NCI-H128 (cell line): ENCODE data around the gene EGFR.
A peak's percentile ranks its signal among the peaks of the same experiment; 100 is the strongest.

ENCODE experiments used
- DNase-seq: peaks from one replicate; lab custom pipeline; 2025; ENCODE audit not compliant: unreplicated experiment; lab: John Stamatoyannopoulos, UW

The EGFR gene

GRCh38 chr7:55099821-55100543, 81.2 kb downstream of the EGFR start:
- no peak for DNase-seq

DNA sequence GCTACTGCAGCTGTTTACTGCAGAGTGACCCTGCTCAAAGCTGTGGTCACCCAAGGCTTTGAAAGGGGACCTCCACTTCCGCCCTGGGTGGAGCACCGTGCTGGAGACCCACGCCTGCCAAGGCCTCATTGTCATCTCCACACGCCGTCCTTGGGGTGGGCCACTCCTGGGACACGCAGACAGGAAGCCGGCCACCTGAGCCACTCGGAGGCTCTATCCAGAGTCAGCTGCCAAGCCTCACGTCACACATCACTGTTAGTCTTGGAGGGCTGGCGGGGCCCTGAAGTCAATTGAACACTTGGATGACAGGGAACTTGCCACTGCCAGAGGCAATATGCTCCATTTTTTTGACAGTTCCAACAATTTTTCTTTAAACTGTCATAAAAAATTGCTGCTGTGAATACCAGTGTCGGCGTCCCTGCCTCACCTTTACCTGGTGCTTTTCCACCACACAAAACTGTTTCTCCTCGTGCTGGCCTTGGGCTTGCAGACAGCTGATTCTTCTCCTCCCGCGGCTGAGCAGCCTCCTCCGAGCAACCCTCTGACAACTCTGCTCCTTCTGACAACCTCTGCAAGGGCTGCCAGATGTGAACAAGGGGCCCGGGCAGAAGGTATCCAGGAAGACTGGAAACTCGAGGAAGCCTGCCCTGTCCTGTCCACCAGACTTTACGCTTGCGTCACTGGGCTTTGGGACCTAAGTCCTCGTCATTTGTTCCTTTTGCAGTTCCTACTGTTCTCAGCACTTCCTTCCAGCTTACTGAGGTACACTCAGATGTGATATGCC, 81.9 kb downstream of the EGFR start:
- DNase-seq = no peak

- no peak for DNase-seq
Measured at GRCh38 chr7:55101359-55101758, 82.5 kb downstream of the EGFR start.

DNA sequence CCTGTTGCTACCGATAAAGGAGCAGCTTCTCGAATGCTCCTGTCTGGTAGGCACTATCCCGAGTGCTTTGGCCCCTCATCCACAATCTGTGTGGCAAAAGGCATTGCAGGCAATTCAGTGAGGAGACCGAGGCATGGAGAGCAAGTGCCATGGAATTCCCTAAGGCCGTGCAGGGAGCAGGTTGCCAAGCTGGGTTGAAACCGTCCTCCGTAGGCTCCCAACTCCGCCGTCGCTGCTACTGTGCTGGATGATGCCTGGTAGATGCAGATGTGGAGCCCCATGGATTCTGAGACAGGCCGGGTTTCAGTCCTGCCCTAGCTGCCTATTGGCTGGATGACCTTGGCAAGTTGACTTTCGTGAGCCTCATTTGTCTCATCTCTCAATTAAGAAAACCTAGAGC, 85.3 kb downstream of the EGFR start:
- DNase-seq = no peak

GRCh38 chr7:55104712-55105433, 86.1 kb downstream of the EGFR start:
- no peak for DNase-seq

DNA sequence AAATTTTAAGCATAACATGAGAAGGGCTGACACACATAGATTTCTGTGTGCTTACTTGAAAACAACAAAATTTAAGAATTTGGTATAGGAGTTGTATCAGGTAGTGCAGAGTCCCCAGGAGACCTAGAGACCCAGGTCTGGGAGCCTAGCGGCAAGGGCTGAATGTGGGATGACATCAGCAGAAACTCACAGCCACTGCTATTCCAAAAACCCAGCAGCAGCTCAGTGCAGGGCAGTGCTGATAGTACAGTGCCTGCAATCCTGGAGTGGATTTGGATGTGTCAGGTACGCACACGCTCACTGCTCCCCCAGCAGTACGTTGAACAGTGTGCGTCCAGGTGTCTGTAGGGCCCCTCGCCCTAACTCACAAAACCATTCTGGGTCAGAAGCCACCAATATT, 87.1 kb downstream of the EGFR start:
- DNase-seq = no peak

- DNase-seq = no peak
Measured at GRCh38 chr7:55107946-55108345, 89.1 kb downstream of the EGFR start.

DNA sequence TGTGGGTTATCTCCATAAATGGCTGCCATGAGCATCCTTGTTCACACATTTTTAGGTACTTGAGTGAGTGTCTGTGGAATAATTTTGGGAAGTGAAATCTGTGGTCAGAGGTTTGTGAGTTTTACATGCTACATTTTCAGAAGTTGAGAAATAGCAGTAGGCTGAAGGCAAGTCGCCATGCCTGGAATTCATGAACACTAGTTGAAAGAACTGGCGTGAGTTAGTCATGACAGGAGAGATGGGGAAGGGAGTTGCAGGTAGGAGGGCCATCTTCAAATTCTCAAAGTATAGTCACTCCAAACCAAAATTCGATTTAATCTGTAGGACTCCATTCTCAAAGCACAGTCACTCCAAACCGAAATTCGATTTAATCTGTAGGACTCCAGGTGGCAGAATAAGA, 89.6 kb downstream of the EGFR start:
- DNase-seq = no peak

GRCh38 chr7:55108818-55109217, 90.0 kb downstream of the EGFR start:
- DNase-seq = no peak

- no peak for DNase-seq
Measured at GRCh38 chr7:55109404-55110167, 90.8 kb downstream of the EGFR start.

DNA sequence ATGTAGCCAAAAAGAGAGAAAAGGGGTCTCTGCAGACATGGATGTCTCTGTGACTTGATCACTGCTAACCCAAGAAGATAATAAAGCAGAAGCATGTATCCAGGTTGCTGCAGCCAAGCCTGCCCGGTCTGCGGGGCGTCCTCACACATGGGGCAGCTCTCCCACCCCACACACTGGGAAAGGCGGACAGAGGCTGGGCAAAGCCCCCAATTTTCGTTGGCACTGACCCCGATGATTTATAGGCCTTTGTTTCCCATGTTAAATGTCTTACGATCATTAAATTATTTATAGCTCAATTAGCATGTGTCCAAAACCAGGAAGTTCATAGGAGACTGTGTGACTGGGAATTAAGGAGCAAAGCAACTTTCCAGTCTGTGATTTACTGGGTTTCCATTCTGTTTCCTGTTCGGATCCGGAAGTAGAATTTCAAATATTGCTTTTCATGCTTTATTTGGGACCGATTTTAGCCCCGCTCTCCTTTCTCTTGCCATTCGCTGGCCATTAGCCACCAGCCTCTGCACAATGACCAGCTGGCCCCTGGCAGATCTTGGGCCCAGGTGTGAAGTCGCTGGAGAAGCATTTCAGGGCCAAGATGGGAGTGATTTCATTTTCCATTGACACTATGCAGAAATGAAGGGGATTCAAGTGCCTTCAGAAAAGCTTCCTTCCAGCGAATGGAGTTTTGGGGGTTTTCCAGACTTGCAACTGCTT, 91.6 kb downstream of the EGFR start:
- DNase-seq = no peak

- peak; percentile 75 for DNase-seq
Measured at GRCh38 chr7:55110993-55111361, 92.2 kb downstream of the EGFR start.

DNA sequence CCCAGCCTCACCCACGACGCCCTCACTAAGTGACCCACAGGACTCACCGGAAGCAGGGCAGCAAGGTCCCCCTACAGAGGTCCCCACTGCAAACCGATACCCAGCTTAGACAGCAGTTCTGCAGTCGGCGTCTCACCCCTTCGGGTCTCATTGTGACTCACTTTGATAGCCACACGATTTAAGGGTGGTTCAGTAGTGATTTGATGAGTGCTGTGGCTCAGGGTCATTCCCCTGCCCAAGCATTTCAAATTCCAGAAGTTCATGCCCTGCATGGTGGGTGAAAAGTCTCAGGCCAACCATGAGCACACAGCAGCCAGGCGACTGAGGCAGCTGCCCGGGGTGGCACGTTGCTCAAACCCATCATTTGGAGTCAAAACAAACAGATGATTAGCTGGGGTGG, 93.2 kb downstream of the EGFR start:
- DNase-seq = no peak

DNA sequence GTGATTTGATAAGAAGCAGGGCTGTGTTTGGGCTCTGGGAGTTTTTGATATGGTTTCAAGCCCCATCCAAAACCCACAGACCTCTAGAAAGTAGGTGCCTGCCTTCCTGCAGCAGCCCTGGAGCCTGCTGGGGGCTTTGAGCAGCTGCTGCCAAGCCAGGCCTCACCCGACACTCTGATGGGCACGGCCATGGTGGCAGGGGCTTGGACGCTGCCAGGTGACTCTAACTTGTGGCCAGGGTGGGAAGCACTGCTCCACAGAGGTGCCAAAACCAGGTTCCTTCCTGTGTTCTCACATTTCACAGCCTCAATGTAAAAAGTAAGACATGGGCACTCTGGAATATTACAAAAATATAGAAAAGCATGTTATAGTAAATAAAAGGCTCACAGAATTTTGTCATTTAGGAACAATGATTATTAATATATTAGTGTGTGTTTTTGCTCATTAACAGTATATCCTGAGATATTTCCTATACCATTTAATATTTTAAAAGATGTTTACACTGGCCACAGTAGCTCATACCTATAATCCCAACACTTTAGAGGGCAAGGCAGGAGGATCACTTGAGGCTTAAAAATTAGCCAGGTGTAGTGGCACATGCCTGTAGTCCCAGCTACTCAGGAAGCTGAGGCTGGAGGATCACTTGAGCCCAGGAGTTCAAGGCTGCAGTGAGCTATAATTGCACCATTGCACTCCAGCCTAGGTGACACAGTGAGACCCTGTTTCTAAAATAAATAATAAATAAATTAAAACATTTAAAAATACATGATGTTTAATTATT, 95.1 kb downstream of the EGFR start:
- DNase-seq = no peak

DNA sequence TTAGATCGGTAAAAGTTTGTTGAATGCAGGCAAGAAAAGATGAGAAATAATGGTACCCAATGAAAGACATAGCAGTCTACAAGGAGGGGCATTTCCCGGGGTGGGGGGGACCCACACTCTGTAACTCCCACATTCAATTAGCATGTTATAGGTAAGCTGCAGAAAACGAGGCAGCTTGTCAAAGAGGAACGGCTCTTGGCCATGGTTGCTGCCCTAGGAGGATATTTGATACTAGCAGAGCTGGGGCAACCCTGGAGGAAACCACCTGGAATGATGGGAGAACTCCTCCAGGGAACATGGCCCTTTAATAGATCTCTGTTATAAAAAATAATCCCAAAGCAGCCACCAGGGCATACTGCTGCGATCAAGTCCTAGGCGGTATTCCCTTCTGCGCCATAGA, 98.5 kb downstream of the EGFR start:
- DNase-seq = no peak

DNA sequence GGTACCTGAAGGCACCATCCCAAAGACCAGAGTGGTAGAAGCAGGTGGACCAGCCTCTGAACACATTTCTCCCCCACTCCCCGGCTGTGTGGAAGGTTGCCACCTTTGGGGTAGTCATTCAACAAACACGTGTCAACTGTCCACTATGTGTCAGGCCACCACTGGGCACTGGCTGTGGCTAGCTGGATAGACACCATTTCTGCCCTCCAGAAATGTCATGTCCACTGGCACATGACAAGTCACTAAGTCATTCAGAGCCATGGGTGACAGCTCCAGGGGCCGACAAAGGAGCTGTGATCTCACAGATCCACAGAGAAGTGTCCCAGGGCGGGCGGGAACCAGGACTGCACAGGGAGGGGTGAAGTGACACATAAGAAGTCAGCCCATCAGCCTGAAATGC, 99.6 kb downstream of the EGFR start:
- no peak for DNase-seq

- no peak for DNase-seq
Measured at GRCh38 chr7:55119571-55119970, 100.8 kb downstream of the EGFR start.

GRCh38 chr7:55120074-55120473, 101.3 kb downstream of the EGFR start:
- DNase-seq = no peak

DNA sequence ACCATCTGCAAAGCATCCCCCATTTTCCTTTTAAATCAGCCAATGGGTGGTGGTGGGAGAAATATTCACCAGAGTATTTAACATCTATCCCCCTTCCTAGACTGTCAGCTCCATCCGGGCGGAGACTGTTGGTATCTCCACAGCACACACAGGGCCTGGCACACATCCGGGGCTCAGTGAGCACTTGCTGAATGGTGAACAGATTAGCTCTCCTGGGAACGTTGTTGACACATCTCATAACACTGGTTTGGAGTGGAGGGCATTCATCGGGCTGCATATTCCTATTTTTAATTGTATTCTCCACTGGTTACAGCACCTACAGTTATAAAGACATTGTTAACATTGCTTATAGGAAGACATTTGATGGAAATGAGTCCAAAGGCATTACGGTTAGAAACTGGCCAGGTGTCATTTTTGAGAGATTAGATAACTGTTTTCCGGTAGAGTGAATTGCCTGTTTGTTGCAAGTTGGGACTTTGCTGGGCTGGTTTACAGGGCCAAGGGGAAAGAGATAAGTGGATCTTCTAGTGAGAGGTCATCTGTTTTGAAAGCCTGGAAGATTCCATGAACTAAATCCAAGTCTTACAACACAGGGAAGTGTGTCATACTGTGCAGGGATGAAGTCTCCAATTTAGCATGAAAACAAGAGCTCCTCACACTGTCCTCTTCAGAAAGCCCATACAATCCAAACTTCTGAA, 101.8 kb downstream of the EGFR start:
- no peak for DNase-seq
